ENCODE data around the gene CCDC197.

CCDC197 gene

GRCh38 chr14:94026889-94027469, 29.9 kb downstream of the CCDC197 start:
- no peak for TF ChIP-seq TEAD4 (IDR thresholded peaks at IDR 0.05)
- no peak for TF ChIP-seq NFIC (IDR thresholded peaks at IDR 0.05)

GRCh38 chr14:94027566-94028449, 30.7 kb downstream of the CCDC197 start:
- no peak for TF ChIP-seq NFIC (IDR thresholded peaks at IDR 0.05)
- no peak for TF ChIP-seq TAF1 (IDR thresholded peaks at IDR 0.05; ENCODE audit: low read depth)
- TF ChIP-seq REST (IDR thresholded peaks at IDR 0.05; ENCODE audit: low read depth) = no peak
- no peak for TF ChIP-seq RAD21 (IDR thresholded peaks at IDR 0.05; ENCODE audit: low read depth)
- TF ChIP-seq EGR1 (IDR thresholded peaks at IDR 0.05) = no peak
- no peak for TF ChIP-seq MAX (IDR thresholded peaks at IDR 0.05)
- no peak for TF ChIP-seq FOXM1 (IDR thresholded peaks at IDR 0.05; ENCODE audit: borderline replicate concordance, low read depth)
- no peak for TF ChIP-seq ZBTB7A (IDR thresholded peaks at IDR 0.05; ENCODE audit: low read depth)
- no peak for TF ChIP-seq YY1 (IDR thresholded peaks at IDR 0.05; ENCODE audit: low read depth)
- TF ChIP-seq EP300 (IDR thresholded peaks at IDR 0.05; ENCODE audit: borderline replicate concordance) = no peak
- TF ChIP-seq USF1 (IDR thresholded peaks at IDR 0.05) = no peak
- TF ChIP-seq CEBPB (IDR thresholded peaks at IDR 0.05) = no peak
- no peak for TF ChIP-seq CREB1 (IDR thresholded peaks at IDR 0.05; ENCODE audit: low read depth)
- TF ChIP-seq TEAD4 (IDR thresholded peaks at IDR 0.05) = no peak
- TF ChIP-seq TCF12 (IDR thresholded peaks at IDR 0.05; ENCODE audit: low read depth) = no peak

GRCh38 chr14:94028450-94028826, 31.3 kb downstream of the CCDC197 start:
- no peak for TF ChIP-seq CREB1 (IDR thresholded peaks at IDR 0.05; ENCODE audit: low read depth)
- 0 out of 2 replicates have a peak, but pooled peaks have one; percentile 17 for TF ChIP-seq TCF12 (IDR thresholded peaks at IDR 0.05; ENCODE audit: low read depth)
- TF ChIP-seq FOXM1 (IDR thresholded peaks at IDR 0.05; ENCODE audit: borderline replicate concordance, low read depth) = no peak
- no peak for TF ChIP-seq ZBTB7A (IDR thresholded peaks at IDR 0.05; ENCODE audit: low read depth)
- TF ChIP-seq RAD21 (IDR thresholded peaks at IDR 0.05; ENCODE audit: low read depth) = no peak

DNA sequence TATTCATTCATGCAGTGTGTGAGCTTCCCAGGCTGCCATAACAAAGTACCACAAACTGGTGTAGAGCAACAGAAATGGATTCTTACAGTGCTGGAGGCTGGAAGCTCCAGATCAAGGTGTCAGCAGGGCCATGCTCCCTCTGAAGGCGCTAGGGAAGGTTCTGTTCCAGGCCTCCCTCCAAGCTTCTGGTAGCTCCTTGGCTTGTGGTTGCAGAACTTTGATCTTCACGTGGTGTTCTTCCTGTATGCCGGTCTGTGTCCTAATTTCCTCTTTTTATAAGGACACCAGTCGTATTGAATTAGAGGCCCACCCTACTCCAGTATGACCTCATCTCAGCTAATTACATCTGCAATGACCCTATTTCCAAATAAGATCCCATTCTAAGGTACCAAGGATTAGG, 32.2 kb downstream of the CCDC197 start:
- no peak for TF ChIP-seq CREB1 (IDR thresholded peaks at IDR 0.05; ENCODE audit: low read depth)

- TF ChIP-seq ZBTB7A (IDR thresholded peaks at IDR 0.05; ENCODE audit: low read depth) (no peak), REST (IDR thresholded peaks at IDR 0.05; ENCODE audit: low read depth) (no peak), TCF12 (IDR thresholded peaks at IDR 0.05; ENCODE audit: low read depth) (no peak), NFIC (IDR thresholded peaks at IDR 0.05) (no peak), EGR1 (IDR thresholded peaks at IDR 0.05) (no peak), TEAD4 (IDR thresholded peaks at IDR 0.05) (no peak), CEBPB (IDR thresholded peaks at IDR 0.05) (no peak), TAF1 (IDR thresholded peaks at IDR 0.05; ENCODE audit: low read depth) (no peak), EP300 (IDR thresholded peaks at IDR 0.05; ENCODE audit: borderline replicate concordance) (no peak), YY1 (IDR thresholded peaks at IDR 0.05; ENCODE audit: low read depth) (no peak), MAX (IDR thresholded peaks at IDR 0.05) (no peak), FOXM1 (IDR thresholded peaks at IDR 0.05; ENCODE audit: borderline replicate concordance, low read depth) (no peak)
These were observed 32.6 kb downstream of the CCDC197 start for GRCh38 chr14:94029671-94030203.

DNA sequence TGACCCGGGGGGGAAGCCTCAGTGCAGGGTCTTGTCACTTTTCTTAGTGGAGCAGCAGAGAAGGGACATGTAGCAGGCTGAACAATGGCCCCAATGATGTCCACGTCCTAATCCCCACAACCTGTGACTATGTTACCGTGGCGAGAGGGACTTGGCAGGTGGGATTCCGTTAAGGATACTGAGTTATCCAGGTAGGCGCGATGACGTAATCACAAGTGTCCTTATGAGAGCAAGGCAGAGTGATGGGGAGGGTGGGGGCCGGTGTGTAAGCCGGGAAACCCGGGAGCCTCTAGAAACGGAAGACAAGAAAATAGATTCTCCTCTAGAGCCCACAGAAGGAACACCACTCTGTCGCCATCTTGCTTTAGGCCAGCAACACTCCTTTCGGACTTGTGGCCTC, 33.5 kb downstream of the CCDC197 start:
- no peak for TF ChIP-seq CEBPB (IDR thresholded peaks at IDR 0.05)
- no peak for TF ChIP-seq CREB1 (IDR thresholded peaks at IDR 0.05; ENCODE audit: low read depth)
